MM.1S (cell line): ENCODE results near the gene CDH12.

ENCODE experiments used
- DNase-seq: peaks from one replicate; pipeline ENCODE4 v3.0.0-alpha.2; 2015
- H2AFZ ChIP-seq: fragments of 300-600 bp; sonication (generic); 2 replicates; pipeline ENCODE4 v1.6.0; 2016; ENCODE audit warnings: antibody characterized with exemption, low read length
- H3F3A ChIP-seq: fragments of 300-600 bp; sonication (generic); 2 replicates; pipeline ENCODE4 v1.6.1; 2016; ENCODE audit warnings: mild to moderate bottlenecking, antibody characterized with exemption, low read length, moderate library complexity, mixed read lengths; ENCODE audit not compliant: insufficient read depth
- H3K27ac ChIP-seq: fragments of 300-600 bp; sonication (generic); 2 replicates; pipeline ENCODE4 v1.5.1; 2016; ENCODE audit warnings: mild to moderate bottlenecking, low read length
- H3K27me3 ChIP-seq: fragments of 300-600 bp; sonication (generic); replicated peaks from 2 replicates; pipeline ENCODE4 v1.6.0; 2016; ENCODE audit warnings: low read length; ENCODE audit not compliant: insufficient read depth
- H3K36me3 ChIP-seq: fragments of 300-600 bp; sonication (generic); replicated peaks from 2 replicates; pipeline ENCODE4 v1.6.1; 2016; ENCODE audit warnings: mild to moderate bottlenecking, low read length, mixed read lengths; ENCODE audit not compliant: insufficient read depth
- H3K4me1 ChIP-seq: fragments of 300-600 bp; sonication (generic); 2 replicates; pipeline ENCODE4 v1.6.1; 2016; ENCODE audit warnings: low read length, mixed read lengths
- H3K4me2 ChIP-seq: fragments of 300-600 bp; sonication (generic); 2 replicates; pipeline ENCODE4 v1.6.0; 2016; ENCODE audit warnings: low read depth, low read length
- H3K4me3 ChIP-seq: fragments of 300-600 bp; sonication (generic); 2 replicates; pipeline ENCODE4 v1.5.1; 2016; ENCODE audit warnings: low read length, mixed read lengths
- H3K79me2 ChIP-seq: fragments of 300-600 bp; sonication (generic); 2 replicates; pipeline ENCODE4 v1.6.1; 2016; ENCODE audit warnings: mixed run types, low read length, mixed read lengths
- H3K9ac ChIP-seq: fragments of 300-600 bp; sonication (generic); 2 replicates; pipeline ENCODE4 v1.6.1; 2016; ENCODE audit warnings: low read length, mixed read lengths
- H3K9me2 ChIP-seq: fragments of 300-600 bp; sonication (generic); replicated peaks from 2 replicates; pipeline ENCODE4 v1.6.1; 2016; ENCODE audit warnings: mild to moderate bottlenecking, low read length, mixed read lengths; ENCODE audit not compliant: insufficient read depth
- H3K9me3 ChIP-seq: fragments of 300-600 bp; sonication (generic); replicated peaks from 2 replicates; pipeline ENCODE4 v1.6.1; 2016; ENCODE audit warnings: mild to moderate bottlenecking, low read length, mixed read lengths; ENCODE audit not compliant: insufficient read depth
- H4K20me1 ChIP-seq: fragments of 300-600 bp; sonication (generic); 2 replicates; pipeline ENCODE4 v1.6.1; 2016; ENCODE audit warnings: mild to moderate bottlenecking, low read length, moderate library complexity, mixed read lengths; ENCODE audit not compliant: insufficient read depth
- CTCF ChIP-seq: fragments of 300-600 bp; sonication (generic); IDR thresholded peaks from 2 replicates; pipeline ENCODE4 v1.5.1; 2016; ENCODE audit warnings: antibody characterized with exemption, low read length, mixed read lengths
- EZH2 ChIP-seq: fragments of 300-600 bp; sonication (generic); optimal IDR thresholded peaks from 2 replicates; pipeline ENCODE3; 2017; ENCODE audit warnings: low read depth, mild to moderate bottlenecking, antibody characterized with exemption, low read length, mixed read lengths
- EZH2phosphoT487 ChIP-seq: fragments of 300-600 bp; sonication (generic); IDR thresholded peaks from 2 replicates; pipeline ENCODE4 v1.6.1; 2018; ENCODE audit warnings: antibody characterized with exemption, low read length

CDH12 gene

GRCh38 chr5:21806943-21807342, 1046.2 kb downstream of the CDH12 start:
- H3F3A ChIP-seq, result no peaks in the 10 kb centered on the region
- no peaks in the 10 kb centered on the region for H3K27me3 ChIP-seq
- H3K9ac ChIP-seq, result no peak overlapping the region
- no peak overlapping the region for H3K4me3 ChIP-seq
- H3K79me2 ChIP-seq, result no peaks in the 10 kb centered on the region
- H2AFZ ChIP-seq, result no peak overlapping the region
- no peaks in the 10 kb centered on the region for H4K20me1 ChIP-seq
- TF ChIP-seq CTCF, result no peak
- TF ChIP-seq EZH2phosphoT487, result no peak
- TF ChIP-seq EZH2, result no peak
- no peak overlapping the region for H3K27ac ChIP-seq
- H3K4me2 ChIP-seq, result no peak overlapping the region
- no peaks in the 10 kb centered on the region for H3K36me3 ChIP-seq
- H3K9me2 ChIP-seq, result no peaks in the 10 kb centered on the region
- no peaks in the 10 kb centered on the region for H3K9me3 ChIP-seq
- no peaks in the 10 kb centered on the region for H3K4me1 ChIP-seq
- no peak for DNase-seq

GRCh38 chr5:21806271-21806670, 1046.9 kb downstream of the CDH12 start:
- H4K20me1 ChIP-seq, result no peaks in the 10 kb centered on the region
- peak; percentile 11 for DNase-seq
- H3K27me3 ChIP-seq, result no peaks in the 10 kb centered on the region
- H3K9me3 ChIP-seq, result no peaks in the 10 kb centered on the region
- no peak overlapping the region for H2AFZ ChIP-seq
- H3K27ac ChIP-seq, result no peak overlapping the region
- H3K79me2 ChIP-seq, result no peaks in the 10 kb centered on the region
- TF ChIP-seq CTCF (no peak), EZH2 (no peak), EZH2phosphoT487 (no peak)
- no peaks in the 10 kb centered on the region for H3K9me2 ChIP-seq
- no peak overlapping the region for H3K4me3 ChIP-seq
- no peak overlapping the region for H3K9ac ChIP-seq
- H3K36me3 ChIP-seq, result no peaks in the 10 kb centered on the region
- no peaks in the 10 kb centered on the region for H3F3A ChIP-seq
- no peaks in the 10 kb centered on the region for H3K4me1 ChIP-seq
- H3K4me2 ChIP-seq, result no peak overlapping the region

- no peak overlapping the region for H3K4me3 ChIP-seq
- H3K27me3 ChIP-seq, result no peaks in the 10 kb centered on the region
- no peak overlapping the region for H2AFZ ChIP-seq
- no peaks in the 10 kb centered on the region for H3K4me1 ChIP-seq
- H4K20me1 ChIP-seq, result no peaks in the 10 kb centered on the region
- no peaks in the 10 kb centered on the region for H3K79me2 ChIP-seq
- H3K9me2 ChIP-seq, result no peaks in the 10 kb centered on the region
- no peaks in the 10 kb centered on the region for H3K36me3 ChIP-seq
- H3K9ac ChIP-seq, result no peak overlapping the region
- H3F3A ChIP-seq, result no peaks in the 10 kb centered on the region
- H3K9me3 ChIP-seq, result no peaks in the 10 kb centered on the region
- no peak overlapping the region for H3K4me2 ChIP-seq
- no peak overlapping the region for H3K27ac ChIP-seq
- TF ChIP-seq EZH2 (no peak), CTCF (peak; percentile 64)
- DNase-seq, result peak; percentile 41
Measured at GRCh38 chr5:21802869-21803490, 1050.2 kb downstream of the CDH12 start.
